A673 (cell line): ENCODE results near the gene SMTN. TPM values are rescaled to one million over a fixed set of nuclear protein-coding genes. Genes with fewer than 3 reads are reported as not detected.

Source experiments
- BruUV-seq: library from RNA; stranded (reverse); fragments of 400-500 nt; replicated peaks from 2 replicates; lab custom pipeline; 2021; lab: Mats Ljungman, UMichigan
- CTCF ChIA-PET: fragments of 300-600 bp; sonication (Branson Sonifier 250); formaldehyde crosslinking; loops from one replicate; lab custom pipeline; 2022; ENCODE audit warnings: antibody characterized with exemption; lab: Charles Lee
- POLR2A ChIA-PET: fragments of 300-600 bp; sonication (Branson Sonifier 250); formaldehyde crosslinking; loops from one replicate; lab custom pipeline; 2022; ENCODE audit warnings: antibody characterized with exemption; ENCODE audit not compliant: low non-redundant PET; lab: Charles Lee
- DNase-seq: peaks from one replicate; pipeline ENCODE4 v3.0.0-alpha.2; 2015; ENCODE audit warnings: low spot score
- H3K27ac ChIP-seq: fragments of 200-600 bp; sonication (generic); 2 replicates; pipeline ENCODE4 v1.5.1; 2016; ENCODE audit warnings: mixed run types, low read depth, mild to moderate bottlenecking, mixed read lengths, antibody characterized with exemption, low read length; ENCODE audit not compliant: poor library complexity, severe bottlenecking
- H3K27me3 ChIP-seq: fragments of 200-600 bp; sonication (generic); replicated peaks from 2 replicates; pipeline ENCODE4 v1.6.1; 2017; ENCODE audit warnings: mixed run types, low read depth, mild to moderate bottlenecking, mixed read lengths, antibody characterized with exemption, low read length; ENCODE audit not compliant: insufficient read depth, poor library complexity
- H3K36me3 ChIP-seq: fragments of 200-600 bp; sonication (generic); 2 replicates; pipeline ENCODE4 v1.6.1; 2016; ENCODE audit warnings: mixed run types, mild to moderate bottlenecking, mixed read lengths, antibody characterized with exemption, low read length; ENCODE audit not compliant: insufficient read depth, poor library complexity, severe bottlenecking
- H3K4me1 ChIP-seq: fragments of 200-600 bp; sonication (generic); 2 replicates; pipeline ENCODE4 v1.6.1; 2017; ENCODE audit warnings: mixed run types, mild to moderate bottlenecking, mixed read lengths, antibody characterized with exemption, low read length; ENCODE audit not compliant: insufficient read depth, poor library complexity, severe bottlenecking
- H3K4me3 ChIP-seq: fragments of 200-600 bp; sonication (generic); 2 replicates; pipeline ENCODE4 v1.5.1; 2016; ENCODE audit warnings: low read depth, mixed run types, mild to moderate bottlenecking, mixed read lengths, low read length; ENCODE audit not compliant: poor library complexity, severe bottlenecking
- H3K9me3 ChIP-seq: fragments of 200-600 bp; sonication (generic); 2 replicates; pipeline ENCODE4 v1.6.1; 2016; ENCODE audit warnings: mixed run types, low read depth, mild to moderate bottlenecking, mixed read lengths, antibody characterized with exemption, low read length; ENCODE audit not compliant: poor library complexity, severe bottlenecking
- EZH2 ChIP-seq: fragments of 200-600 bp; sonication (generic); IDR thresholded peaks from 2 replicates; pipeline ENCODE4 v1.6.1; 2017; ENCODE audit warnings: borderline replicate concordance, low read depth, mild to moderate bottlenecking, mixed read lengths, antibody characterized with exemption, low read length; ENCODE audit not compliant: poor library complexity, severe bottlenecking
- intact Hi-C: fragments of 100-400 bp; cut with micrococcal nuclease; formaldehyde crosslinking; loops from one replicate; pipeline ENCODE4 v1.10.0; 2022; ENCODE audit not compliant: unreplicated experiment
- total RNA-seq: library from RNA; stranded (reverse); gene quantifications from 2 replicates; pipeline ENCODE4 v1.2.3, GENCODE V29; 2021
- TF ChIP-seq, protein P1 (sequence below): fragments of 300-800, 200-600 bp; sonication (generic); conservative IDR thresholded peaks from 2 replicates; pipeline ENCODE4 v1.5.1; 2017; ENCODE audit warnings: low read depth, mild to moderate bottlenecking, antibody characterized with exemption, low read length, moderate library complexity, mixed read lengths

Gene SMTN
- total RNA-seq, 1 experiment from 2014 or later: 40.0 TPM

DNA sequence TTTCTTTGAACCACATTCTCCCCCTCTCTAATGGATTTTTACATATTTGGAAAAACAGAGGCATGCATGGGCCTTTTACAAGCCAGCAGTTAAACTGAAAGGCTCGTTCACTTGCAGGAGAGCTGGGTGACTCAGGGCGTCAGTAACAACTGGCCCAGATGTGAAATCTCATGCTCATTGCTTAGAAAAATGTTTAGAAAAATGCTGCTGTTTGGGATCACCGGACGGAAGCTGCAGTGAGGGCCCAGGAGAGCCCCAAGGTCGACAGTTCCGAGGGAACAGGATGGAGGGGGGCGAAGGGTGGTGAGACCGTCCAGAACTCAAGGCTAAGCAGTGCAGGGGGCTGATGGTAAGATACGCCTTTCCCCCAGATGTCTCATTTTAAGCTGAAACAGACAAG lies 41.7 kb upstream of the SMTN start:
- Histone ChIP-seq H3K4me3 (no peak overlapping the region), H3K4me1 (no peaks in the 10 kb centered on the region), H3K36me3 (no peaks in the 10 kb centered on the region), H3K27ac (no peak overlapping the region), H3K27me3 (no peaks in the 10 kb centered on the region), H3K9me3 (no peaks in the 10 kb centered on the region)
- DNase-seq: no peak
- TF ChIP-seq EZH2: no peak
- TF ChIP-seq, protein P1, sequence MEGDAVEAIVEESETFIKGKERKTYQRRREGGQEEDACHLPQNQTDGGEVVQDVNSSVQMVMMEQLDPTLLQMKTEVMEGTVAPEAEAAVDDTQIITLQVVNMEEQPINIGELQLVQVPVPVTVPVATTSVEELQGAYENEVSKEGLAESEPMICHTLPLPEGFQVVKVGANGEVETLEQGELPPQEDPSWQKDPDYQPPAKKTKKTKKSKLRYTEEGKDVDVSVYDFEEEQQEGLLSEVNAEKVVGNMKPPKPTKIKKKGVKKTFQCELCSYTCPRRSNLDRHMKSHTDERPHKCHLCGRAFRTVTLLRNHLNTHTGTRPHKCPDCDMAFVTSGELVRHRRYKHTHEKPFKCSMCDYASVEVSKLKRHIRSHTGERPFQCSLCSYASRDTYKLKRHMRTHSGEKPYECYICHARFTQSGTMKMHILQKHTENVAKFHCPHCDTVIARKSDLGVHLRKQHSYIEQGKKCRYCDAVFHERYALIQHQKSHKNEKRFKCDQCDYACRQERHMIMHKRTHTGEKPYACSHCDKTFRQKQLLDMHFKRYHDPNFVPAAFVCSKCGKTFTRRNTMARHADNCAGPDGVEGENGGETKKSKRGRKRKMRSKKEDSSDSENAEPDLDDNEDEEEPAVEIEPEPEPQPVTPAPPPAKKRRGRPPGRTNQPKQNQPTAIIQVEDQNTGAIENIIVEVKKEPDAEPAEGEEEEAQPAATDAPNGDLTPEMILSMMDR: no peak
- ChIA-PET POLR2A (no interaction called here), CTCF (no interaction called here)
- intact Hi-C loops: no loop called here
- BruUV-seq: no TSS peak

GRCh38 chr22:31040542-31041398 lies 40.3 kb upstream of the SMTN start:
- H3K36me3 ChIP-seq: no peaks in the 10 kb centered on the region
- H3K9me3 ChIP-seq: no peaks in the 10 kb centered on the region
- intact Hi-C loops: no loop called here
- BruUV-seq: no TSS peak
- TF ChIP-seq, protein P1: no peak
- TF ChIP-seq EZH2: no peak
- H3K27me3 ChIP-seq: no peaks in the 10 kb centered on the region
- CTCF ChIA-PET: no interaction called here
- no peak for DNase-seq
- POLR2A ChIA-PET: no interaction called here
- H3K27ac ChIP-seq: no peak overlapping the region
- H3K4me1 ChIP-seq: no peaks in the 10 kb centered on the region
- no peak overlapping the region for H3K4me3 ChIP-seq

GRCh38 chr22:31044262-31044861 lies 36.8 kb upstream of the SMTN start:
- Histone ChIP-seq H3K36me3 (no peaks in the 10 kb centered on the region), H3K27ac (no peak overlapping the region), H3K4me1 (no peaks in the 10 kb centered on the region), H3K27me3 (no peaks in the 10 kb centered on the region), H3K9me3 (no peaks in the 10 kb centered on the region), H3K4me3 (no peak overlapping the region)
- ChIA-PET POLR2A (no interaction called here), CTCF (no interaction called here)
- no TSS peak for BruUV-seq
- DNase-seq: no peak
- TF ChIP-seq, protein P1: no peak
- no peak for TF ChIP-seq EZH2
- intact Hi-C loops: no loop called here
